GM12872 (cell line): ENCODE measurements around the gene TGFBR3L.

Source experiments
- CTCF ChIP-seq: IDR thresholded peaks from 3 replicates; pipeline ENCODE4 v1.5.1; 2011; ENCODE audit warnings: low read depth, mild to moderate bottlenecking, low read length, moderate library complexity; ENCODE audit not compliant: insufficient read depth

TGFBR3L gene

GRCh38 chr19:7932930-7933300 is 18.3 kb downstream of the TGFBR3L start:
- TF ChIP-seq CTCF, result no peak

- peak; percentile 27; the same call in 1 of the 3 replicates for TF ChIP-seq CTCF
Measured at GRCh38 chr19:7933411-7933810, 18.8 kb downstream of the TGFBR3L start.

- no peak for TF ChIP-seq CTCF
Measured at GRCh38 chr19:7933828-7934725, 19.4 kb downstream of the TGFBR3L start.

- no peak for TF ChIP-seq CTCF
Measured at GRCh38 chr19:7934766-7935165, 20.1 kb downstream of the TGFBR3L start.

GRCh38 chr19:7940841-7941240 is 26.2 kb downstream of the TGFBR3L start:
- no peak for TF ChIP-seq CTCF

- no peak for TF ChIP-seq CTCF
Measured at GRCh38 chr19:7941895-7942596, 27.4 kb downstream of the TGFBR3L start.

- TF ChIP-seq CTCF, result no peak
Measured at GRCh38 chr19:7942981-7943443, 28.4 kb downstream of the TGFBR3L start.
